Measurements from ENCODE around the gene DUSP7. TPM values are rescaled to one million over a fixed set of nuclear protein-coding genes. Genes with fewer than 3 reads are reported as not detected.

DUSP7 gene
- total RNA-seq, 1 donor from 2014 or later, result 25.9 TPM

- Mint-ChIP-seq H3K4me3 (no peak overlapping the region), H3K9me3 (no peaks in the 10 kb centered on the region), H3K27me3 (peaks cover 4% of the 10 kb centered on the region), H3K36me3 (no peaks in the 10 kb centered on the region), H3K4me1 (ENCODE audit: unreplicated experiment) (peaks cover 16% of the 10 kb centered on the region), H3K27ac (no peak overlapping the region)
- TF ChIP-seq CTCF (conservative IDR thresholded peaks at IDR 0.05), result no peak
- no peak for DNase-seq (ENCODE audit: extremely low spot score, unreplicated experiment)
Measured at GRCh38 chr3:52007291-52007690, 49.1 kb downstream of the DUSP7 start.

- H3K4me1 Mint-ChIP-seq (ENCODE audit: unreplicated experiment), result peaks cover 16% of the 10 kb centered on the region
- no peak for DNase-seq (ENCODE audit: extremely low spot score, unreplicated experiment)
- H3K27me3 Mint-ChIP-seq, result peaks cover 4% of the 10 kb centered on the region
- no peak overlapping the region for H3K27ac Mint-ChIP-seq
- no peak for TF ChIP-seq CTCF (conservative IDR thresholded peaks at IDR 0.05)
- H3K9me3 Mint-ChIP-seq, result no peaks in the 10 kb centered on the region
- no peak overlapping the region for H3K4me3 Mint-ChIP-seq
- no peaks in the 10 kb centered on the region for H3K36me3 Mint-ChIP-seq
Measured at GRCh38 chr3:52006820-52007133, 49.6 kb downstream of the DUSP7 start.

GRCh38 chr3:52006017-52006819 lies 50.2 kb downstream of the DUSP7 start:
- H3K9me3 Mint-ChIP-seq, result no peaks in the 10 kb centered on the region
- no peak overlapping the region for H3K4me3 Mint-ChIP-seq
- peaks cover 16% of the 10 kb centered on the region for H3K4me1 Mint-ChIP-seq (ENCODE audit: unreplicated experiment)
- TF ChIP-seq CTCF (conservative IDR thresholded peaks at IDR 0.05), result no peak
- H3K27me3 Mint-ChIP-seq, result peaks cover 4% of the 10 kb centered on the region
- no peak overlapping the region for H3K27ac Mint-ChIP-seq
- H3K36me3 Mint-ChIP-seq, result no peaks in the 10 kb centered on the region
- no peak for DNase-seq (ENCODE audit: extremely low spot score, unreplicated experiment)

- Mint-ChIP-seq H3K9me3 (no peaks in the 10 kb centered on the region), H3K36me3 (no peaks in the 10 kb centered on the region), H3K4me3 (no peak overlapping the region), H3K4me1 (ENCODE audit: unreplicated experiment) (peaks cover 16% of the 10 kb centered on the region), H3K27ac (no peak overlapping the region), H3K27me3 (peaks cover 4% of the 10 kb centered on the region)
- no peak for DNase-seq (ENCODE audit: extremely low spot score, unreplicated experiment)
- TF ChIP-seq CTCF (conservative IDR thresholded peaks at IDR 0.05), result no peak
Measured at GRCh38 chr3:52005571-52005986, 50.8 kb downstream of the DUSP7 start.

- Mint-ChIP-seq H3K36me3 (no peaks in the 10 kb centered on the region), H3K27ac (no peak overlapping the region), H3K27me3 (no peaks in the 10 kb centered on the region), H3K4me3 (peak overlapping the region; percentile 28), H3K9me3 (no peaks in the 10 kb centered on the region), H3K4me1 (ENCODE audit: unreplicated experiment) (peaks cover 16% of the 10 kb centered on the region)
- DNase-seq (ENCODE audit: extremely low spot score, unreplicated experiment), result no peak
- no peak for TF ChIP-seq CTCF (conservative IDR thresholded peaks at IDR 0.05)
Measured at GRCh38 chr3:52004906-52005395, 51.4 kb downstream of the DUSP7 start.
